ENCODE data around the gene ZNF780A.

DNA sequence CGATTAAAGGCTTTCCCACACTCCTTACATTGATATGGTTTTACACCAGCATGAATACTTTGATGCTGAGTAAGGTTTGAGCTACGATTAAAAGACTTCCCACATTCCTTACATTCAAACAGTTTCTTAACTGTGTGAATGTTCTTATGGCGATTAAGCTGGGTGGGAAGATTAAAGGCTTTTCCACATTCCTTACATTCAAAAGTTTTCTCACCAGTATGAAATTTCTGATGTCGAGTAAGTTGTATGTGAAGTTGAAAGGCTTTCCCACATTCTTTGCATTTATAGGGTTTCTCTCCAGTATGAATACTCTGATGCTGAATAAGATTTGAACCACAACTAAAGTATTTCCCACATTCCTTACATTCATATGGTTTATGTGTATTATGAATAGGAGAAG lies 54.7 kb downstream of the ZNF780A start:
- TF ChIP-seq, protein P1, sequence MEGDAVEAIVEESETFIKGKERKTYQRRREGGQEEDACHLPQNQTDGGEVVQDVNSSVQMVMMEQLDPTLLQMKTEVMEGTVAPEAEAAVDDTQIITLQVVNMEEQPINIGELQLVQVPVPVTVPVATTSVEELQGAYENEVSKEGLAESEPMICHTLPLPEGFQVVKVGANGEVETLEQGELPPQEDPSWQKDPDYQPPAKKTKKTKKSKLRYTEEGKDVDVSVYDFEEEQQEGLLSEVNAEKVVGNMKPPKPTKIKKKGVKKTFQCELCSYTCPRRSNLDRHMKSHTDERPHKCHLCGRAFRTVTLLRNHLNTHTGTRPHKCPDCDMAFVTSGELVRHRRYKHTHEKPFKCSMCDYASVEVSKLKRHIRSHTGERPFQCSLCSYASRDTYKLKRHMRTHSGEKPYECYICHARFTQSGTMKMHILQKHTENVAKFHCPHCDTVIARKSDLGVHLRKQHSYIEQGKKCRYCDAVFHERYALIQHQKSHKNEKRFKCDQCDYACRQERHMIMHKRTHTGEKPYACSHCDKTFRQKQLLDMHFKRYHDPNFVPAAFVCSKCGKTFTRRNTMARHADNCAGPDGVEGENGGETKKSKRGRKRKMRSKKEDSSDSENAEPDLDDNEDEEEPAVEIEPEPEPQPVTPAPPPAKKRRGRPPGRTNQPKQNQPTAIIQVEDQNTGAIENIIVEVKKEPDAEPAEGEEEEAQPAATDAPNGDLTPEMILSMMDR (IDR thresholded peaks at IDR 0.05), result no peak
- no peak for TF ChIP-seq POLR2A (IDR thresholded peaks at IDR 0.05)
